GM12892 (cell line): ENCODE measurements around the gene RFX3.

ENCODE experiments used
- POLR2A ChIP-seq: IDR thresholded peaks from 2 replicates; pipeline ENCODE4 v1.6.1; 2011; ENCODE audit warnings: low read depth, low read length, control low read depth
- POLR2AphosphoS5 ChIP-seq: IDR thresholded peaks from 2 replicates; pipeline ENCODE4 v1.6.1; 2011; ENCODE audit warnings: low read depth, low read length, control low read depth

- TF ChIP-seq POLR2A (no peak), POLR2AphosphoS5 (no peak)
These were observed 320.2 kb downstream of the RFX3 start for GRCh38 chr9:3205421-3206095.
